ENCODE measurements around the gene IGSF3.
"Not testable (repeated sequence)": the region's sequence is repeated elsewhere in the genome, so short reads cannot be mapped to it uniquely, and the experiment has no call there.

IGSF3 gene

DNA sequence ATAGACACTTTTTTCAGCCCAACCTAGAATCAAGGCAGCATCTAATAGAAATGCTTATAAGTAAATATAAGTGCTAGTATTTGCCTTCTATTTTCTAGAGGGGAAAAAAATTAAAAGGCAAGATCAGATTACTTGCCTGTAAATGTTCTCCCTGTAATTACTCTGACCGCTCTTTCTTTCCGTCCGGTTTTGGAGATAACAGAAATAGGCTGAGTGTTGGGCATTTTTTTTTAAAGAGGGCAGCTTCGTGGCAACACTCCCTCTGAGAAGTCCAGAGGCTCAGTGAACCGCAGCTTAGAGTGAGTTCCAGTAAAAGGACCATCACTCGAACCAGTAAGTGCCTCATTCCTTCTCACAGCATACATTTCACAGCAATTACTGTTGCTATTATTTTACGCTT is 40.6 kb downstream of the IGSF3 start:
- DNase-seq, result not testable (repeated sequence)

DNA sequence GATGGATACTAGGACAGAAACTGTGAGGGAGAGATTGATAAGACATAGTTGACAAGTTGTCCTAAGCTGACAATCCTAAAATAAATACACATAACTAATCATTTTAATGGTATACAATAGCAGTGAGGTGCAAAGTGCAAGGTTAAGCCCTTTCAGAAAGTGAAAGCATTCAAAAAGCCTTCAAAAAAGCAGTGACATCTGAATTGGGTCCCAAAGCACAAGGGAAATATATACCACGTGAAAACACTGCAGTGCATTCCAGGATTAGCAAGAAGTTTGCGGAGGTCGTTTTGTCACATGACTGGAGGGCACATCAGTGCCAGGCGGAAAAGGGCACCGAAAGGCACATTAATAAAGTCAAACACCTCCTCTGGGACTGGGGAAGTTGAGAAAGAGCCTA is 42.4 kb downstream of the IGSF3 start:
- DNase-seq, result not testable (repeated sequence)

DNA sequence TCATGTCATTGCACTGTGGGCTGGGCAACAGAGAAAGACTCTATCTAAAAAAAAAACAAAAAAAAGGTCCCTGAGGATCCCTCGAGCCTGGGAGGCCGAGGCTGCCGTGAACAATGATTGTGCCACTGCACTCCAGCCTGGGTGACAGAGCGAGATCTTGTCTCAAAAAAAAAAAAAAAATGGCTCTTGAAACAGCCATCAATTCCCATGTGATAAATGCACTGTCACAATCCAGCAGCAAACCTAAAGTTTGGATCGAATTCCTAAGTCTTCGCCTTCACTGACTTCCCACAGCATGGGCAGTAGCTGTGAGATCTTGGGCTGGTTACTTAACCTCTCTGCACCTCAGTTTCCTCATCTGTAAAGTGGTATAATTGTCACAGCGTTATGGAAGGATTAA is 43.5 kb downstream of the IGSF3 start:
- no peak for DNase-seq

DNA sequence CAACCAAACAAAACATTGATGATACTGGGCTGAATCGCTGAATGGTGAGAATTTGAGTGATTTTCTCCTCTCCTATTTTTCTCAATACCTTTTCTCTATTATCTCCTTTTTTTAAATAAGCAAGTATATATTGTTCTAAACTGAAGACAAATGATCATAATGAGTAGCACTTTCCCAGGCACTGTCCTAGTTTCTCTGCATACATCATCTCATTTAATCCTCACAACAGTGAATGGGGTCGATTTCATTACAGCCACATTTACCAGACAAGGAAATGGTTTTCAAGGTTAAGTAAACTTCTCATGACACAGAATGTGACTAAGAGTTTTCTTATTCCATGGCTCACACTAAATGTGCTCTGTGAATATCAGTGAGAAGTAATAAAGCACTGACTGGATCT is 45.0 kb downstream of the IGSF3 start:
- DNase-seq, result not testable (repeated sequence)

DNA sequence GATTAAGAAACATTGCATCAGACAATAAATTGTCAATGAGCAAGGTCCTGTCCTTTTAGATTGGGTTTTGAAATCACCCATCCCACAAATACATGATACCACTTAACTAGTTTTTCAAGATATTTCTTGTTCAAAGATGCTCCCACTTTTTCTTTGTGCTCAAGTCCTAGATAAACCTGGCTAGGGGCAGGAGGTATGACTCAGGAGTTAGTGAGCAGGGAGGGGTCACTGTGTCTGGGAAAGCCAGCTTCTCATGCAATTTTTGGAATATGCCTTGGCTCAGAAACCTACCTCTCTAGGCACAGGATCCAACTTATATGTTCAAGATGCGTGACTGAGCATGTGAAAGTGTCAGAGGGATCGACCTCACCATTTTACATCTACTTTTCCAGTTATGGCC is 45.8 kb downstream of the IGSF3 start:
- not testable (repeated sequence) for DNase-seq

DNA sequence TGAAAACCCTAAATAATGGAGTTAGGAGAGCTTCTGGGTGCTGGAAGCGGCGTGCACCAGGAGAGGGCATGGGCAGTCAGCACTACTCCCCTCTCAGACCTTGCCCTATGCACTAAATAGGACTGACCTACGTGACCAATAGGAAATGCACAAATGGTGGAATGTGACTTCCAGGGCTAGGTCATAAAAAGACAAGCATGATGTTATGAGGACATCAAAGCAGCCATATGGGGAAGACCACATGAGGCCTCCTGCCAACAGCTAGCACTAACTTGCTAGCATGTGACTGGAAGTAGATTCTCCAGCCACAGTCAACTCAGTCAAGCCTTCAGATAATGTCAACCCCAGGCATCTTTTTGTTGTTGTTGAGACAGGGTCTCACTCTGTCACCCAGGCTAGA is 47.1 kb downstream of the IGSF3 start:
- not testable (repeated sequence) for DNase-seq

DNA sequence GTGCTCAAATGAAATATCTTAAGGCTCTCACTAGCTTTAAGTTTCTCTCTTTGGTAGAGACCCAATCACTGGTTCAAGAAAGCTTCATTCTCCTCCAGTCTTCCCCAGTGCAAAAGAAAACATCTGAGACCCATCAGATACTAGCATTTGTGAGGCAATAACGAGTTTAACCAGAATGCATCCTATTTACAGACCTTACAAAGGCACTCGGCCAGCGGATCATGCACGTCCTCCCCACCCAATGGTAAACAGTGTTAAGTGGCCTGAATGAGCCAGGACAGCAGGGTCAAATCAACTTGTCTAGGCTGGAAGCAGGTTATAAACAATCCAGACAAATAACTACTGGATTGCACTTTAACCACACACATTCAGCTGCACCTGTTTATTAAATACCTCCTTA is 48.4 kb downstream of the IGSF3 start:
- DNase-seq, result not testable (repeated sequence)

DNA sequence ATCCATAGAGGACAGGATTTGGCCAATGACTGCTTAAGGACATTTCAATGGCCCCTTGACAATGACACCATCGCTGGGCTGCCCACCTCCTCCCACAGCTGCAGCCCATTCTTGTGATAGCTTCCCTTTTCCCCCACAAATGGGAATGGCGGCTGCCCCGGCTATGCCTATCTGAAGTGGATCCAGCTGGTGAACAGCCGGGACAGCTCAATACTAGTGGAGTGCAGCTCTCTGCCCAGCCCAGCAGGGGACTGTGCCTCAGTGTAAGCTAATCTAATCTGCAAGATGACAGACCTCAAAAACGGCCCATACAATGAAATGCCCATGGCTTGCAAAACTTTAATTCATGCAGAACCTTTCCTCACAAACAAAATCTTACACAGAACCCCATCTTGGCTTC is 49.7 kb downstream of the IGSF3 start:
- not testable (repeated sequence) for DNase-seq

DNA sequence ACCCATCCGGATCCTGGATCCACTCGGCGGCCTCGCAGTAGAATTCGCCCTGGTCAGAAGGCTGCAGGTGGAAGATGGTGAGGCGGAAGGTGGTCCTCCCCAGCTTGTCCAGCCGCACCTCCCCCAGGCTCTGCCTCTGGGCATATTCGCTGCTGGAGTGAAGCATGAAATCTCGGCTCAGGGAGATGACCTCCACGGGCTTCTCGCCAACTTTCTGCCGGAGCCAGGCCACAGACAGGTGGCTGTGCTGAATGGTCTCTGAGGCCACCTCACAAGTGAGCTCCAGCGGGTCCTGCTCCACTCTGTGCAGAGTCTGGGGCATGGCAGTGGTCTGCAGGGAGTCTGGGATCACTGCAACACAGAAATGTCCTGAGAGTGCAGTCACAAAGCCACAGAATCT is 53.7 kb downstream of the IGSF3 start:
- not testable (repeated sequence) for DNase-seq

DNA sequence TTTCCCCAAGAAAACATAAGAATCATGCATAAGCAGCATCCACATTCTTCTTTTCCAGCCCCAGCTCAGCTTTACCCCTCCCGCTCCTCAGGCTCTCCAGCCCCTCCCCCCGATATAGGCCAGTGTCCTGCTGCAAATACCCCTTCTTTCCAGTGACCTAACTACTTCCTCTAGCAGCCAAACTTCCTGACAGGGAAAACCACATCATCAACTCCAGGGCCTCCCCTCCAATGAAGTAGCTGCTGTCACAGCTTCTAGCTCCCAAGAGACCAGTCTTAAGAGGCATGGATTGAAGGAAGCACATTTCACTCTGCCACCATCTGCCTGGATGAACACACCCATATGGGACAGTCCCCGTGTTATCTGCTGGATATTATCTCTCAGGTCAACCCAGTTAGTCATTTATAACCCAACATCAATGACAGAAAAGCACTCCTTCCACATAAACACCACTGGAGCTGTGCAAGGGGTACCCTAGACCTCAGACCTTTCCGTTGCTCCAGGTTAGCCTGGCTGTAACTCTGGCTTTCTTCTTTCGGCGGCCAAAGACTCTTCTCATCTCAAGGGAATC is 57.6 kb downstream of the IGSF3 start:
- not testable (repeated sequence) for DNase-seq

DNA sequence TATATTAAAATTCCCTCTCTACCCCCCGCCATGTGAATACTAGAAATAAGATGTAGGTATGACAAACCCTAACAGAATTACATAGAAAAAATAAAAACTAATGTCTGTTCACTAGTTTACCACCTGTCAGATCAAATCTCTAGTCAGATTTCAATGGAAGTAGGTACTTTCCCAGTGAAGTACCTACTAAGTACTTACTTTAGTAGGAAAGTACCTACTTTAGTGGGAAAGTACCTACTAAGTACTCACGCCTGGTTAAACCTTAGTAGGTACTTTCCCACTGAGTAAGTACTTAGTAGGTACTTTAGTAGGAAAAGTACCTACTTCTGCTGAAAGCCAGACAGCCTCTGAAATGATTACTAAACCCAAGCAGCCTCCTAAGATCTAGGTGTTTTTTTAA is 58.7 kb downstream of the IGSF3 start:
- DNase-seq, result not testable (repeated sequence)

DNA sequence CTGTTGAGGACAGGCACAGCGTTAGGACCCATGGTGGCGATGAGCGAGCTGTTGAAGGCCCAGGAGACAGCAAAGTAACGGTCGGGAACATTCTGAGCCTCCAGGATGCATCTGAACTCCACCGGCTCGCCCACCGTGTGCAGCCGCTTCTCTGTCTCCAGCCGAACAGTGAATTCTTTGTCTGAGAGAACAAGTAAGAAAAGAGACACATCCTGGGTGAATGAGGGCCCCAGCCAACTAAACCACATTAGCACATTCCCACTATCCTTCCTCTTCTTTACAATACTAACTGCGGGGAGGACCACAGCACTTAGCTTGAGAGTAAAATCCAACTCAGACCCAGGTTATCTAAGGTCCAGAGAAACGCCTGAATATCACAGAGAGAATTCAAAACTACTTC is 59.4 kb downstream of the IGSF3 start:
- not testable (repeated sequence) for DNase-seq

DNA sequence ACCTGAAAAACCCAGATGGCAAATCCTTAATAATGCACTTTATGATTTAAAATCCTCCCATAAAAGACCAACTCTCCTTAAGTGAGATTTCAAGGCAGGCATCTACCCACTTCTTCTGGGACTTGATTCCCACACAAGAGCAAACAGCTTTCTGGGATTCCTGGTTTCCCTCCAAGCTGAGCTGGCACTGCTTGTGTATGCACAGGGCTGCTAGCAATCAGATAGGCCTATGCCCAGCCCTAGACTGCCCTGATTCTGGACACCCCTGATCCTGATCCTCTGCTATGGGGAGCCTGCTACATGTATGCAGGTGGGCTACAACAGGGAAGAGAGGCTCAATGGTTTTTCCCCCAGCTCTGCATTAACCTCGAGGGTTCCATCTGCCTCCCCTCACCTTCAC is 60.1 kb downstream of the IGSF3 start:
- DNase-seq, result not testable (repeated sequence)

DNA sequence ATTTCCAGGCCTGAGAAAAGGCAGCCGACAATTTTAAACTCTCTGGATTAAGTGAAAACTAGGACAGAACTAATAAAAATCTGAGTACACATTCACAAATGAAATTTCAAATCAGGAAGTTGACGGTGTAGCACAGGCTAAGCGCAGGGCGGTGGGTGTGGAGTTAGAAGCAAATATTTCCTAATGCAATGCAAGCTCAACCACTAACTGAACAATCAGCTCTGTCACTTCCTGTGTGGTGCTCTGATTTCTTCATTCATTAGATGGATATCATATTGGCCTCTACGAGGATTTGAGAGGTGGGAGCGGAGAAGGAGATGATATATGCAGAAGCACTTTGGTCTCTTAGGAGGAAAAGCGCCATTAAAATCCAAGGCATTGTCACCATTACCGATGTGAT is 61.5 kb downstream of the IGSF3 start:
- not testable (repeated sequence) for DNase-seq

DNA sequence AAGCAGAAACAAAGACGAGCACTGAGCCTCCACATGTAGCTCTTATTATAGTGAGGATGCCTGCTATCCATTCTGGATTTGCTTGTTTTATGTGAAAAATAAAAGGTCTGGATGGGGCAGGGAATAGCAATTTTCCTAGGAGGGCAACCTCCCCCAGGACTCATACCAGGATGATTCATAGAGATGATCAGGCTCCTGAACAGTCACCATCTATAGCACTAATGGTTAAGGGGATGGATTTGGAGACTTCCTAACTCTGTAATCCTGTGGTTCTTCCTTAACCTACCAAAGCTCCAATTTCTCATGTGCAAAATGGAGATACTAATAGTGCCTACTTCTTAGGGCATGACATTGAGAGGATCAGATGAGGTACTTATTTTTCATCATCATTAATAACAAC is 62.2 kb downstream of the IGSF3 start:
- no peak for DNase-seq

DNA sequence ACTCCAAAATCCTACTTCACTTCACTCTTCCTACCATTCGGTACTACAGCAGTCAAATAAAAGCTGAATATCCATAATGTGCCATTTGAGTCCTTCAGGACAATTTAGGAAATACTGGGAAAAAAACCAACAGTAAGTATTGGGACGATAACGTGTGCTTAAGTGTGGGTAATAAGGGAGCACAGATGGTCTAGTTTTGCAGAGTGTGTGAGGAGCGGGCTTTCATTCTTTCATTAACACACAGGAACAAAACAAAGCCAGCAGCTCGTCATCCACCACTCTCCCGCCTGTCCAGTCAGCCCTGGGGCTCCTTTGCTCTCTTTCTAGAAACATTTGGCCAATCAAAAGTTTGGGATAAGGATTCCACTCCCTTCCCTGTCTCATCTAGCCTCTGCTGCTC is 63.1 kb downstream of the IGSF3 start:
- DNase-seq, result not testable (repeated sequence)

DNA sequence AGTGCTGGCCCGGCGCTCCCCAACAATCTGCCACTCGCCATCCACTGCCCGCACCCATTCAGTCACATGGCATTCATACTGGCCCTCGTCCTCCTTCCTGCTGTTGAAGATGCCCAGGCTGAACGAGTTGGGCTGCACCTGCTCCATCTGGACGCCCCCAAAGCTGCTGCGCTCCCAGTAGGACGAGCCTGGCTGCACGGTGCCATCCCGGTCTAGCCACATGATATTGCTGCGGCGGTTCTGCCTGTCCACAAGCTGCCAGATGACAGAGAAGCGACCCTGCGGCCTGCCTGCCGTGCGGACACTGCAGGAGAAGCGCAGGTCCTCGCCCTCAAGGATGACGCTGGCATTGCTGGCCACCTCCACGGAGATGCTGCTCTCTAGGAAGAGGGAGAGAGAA is 63.9 kb downstream of the IGSF3 start:
- DNase-seq, result not testable (repeated sequence)

DNA sequence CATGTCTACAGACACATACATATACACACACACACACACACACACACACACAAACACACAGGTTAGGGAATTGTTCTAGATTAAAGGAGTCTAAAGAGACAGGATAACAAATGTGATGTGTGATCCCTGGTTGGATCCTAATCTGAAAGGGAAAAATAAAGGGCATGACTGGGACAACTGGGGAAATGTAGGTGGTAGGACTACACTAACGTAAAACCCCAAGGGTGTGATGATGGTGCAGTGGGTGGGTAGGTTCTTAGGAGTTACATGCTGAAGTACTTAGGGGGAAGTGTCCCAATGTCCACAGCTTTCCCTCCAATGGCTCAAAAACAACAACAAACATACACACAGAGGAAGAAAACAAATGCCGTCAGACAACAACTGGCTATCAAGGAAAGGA is 68.2 kb downstream of the IGSF3 start:
- not testable (repeated sequence) for DNase-seq

DNA sequence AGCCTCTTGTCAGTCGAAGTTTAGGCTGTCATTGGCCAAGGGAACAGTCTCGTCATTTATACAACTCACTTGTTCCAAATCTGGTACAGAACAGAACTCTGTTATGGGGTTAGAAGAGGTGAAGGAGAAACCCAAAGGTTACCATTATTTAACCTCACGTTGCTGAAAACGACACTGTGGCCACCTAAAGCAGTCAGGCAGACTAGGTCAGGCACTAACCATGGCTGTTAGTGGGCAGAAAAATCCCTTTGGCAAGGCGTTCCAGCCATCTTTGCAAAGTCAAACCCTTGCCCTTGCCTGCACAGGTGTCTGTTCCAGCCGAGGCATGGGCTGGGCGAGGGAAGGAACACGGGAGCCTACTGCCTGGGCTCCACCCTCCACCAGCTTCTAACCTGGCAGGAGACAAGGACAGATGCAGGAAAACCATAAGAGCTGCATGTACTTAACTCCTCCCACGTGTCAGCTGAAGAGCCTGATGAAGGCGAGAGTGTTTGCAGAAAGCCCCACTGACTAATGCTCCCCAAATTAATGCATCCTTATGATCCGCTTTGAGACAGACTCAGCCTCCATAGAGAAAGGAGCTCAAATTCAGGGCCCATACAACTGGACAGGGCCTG is 69.0 kb downstream of the IGSF3 start:
- DNase-seq, result not testable (repeated sequence)

DNA sequence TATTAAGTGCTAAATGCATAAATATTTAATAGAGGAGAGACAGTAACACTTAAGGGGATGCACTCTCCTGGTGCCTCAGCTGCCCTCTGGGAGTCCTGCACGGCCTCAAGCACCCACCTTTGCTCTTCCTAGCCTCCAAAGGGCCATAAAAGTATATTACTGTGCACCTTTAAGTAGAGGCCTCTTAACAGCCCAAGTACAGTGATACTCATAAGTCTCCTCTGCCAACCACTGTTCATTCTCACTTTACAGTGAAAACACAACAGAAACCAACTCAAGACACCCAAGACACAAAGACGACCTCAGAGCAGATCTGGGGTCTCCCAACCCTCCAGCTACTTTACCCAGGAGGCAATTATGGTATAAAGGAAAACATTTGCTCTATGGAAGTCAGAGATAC is 70.1 kb downstream of the IGSF3 start:
- not testable (repeated sequence) for DNase-seq

DNA sequence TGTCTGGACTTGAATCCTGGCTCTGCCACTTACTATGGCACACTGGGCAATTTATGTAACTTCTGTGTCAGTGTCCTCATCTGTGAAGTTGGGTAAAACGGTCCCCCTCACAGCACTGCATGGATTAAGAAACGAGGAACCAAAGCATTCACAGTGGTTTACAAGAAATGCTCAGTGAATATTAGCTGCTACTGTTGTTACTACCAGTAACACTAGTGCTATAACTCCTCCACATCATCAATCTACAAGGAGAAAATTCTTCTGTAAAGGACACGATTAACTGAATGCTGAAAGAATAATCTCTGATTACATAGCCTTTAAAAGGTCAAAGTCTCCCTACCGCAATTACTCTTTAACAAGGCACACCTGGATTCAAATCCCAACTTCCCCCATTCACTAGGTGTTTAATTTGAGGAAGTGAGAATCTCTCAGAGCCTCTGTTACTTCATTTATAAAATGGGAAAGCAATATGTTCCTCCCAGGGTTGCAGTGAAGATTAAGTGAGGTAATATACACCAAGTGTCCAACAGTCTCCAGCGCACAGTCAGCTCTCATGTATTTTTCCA is 70.7 kb downstream of the IGSF3 start:
- not testable (repeated sequence) for DNase-seq

DNA sequence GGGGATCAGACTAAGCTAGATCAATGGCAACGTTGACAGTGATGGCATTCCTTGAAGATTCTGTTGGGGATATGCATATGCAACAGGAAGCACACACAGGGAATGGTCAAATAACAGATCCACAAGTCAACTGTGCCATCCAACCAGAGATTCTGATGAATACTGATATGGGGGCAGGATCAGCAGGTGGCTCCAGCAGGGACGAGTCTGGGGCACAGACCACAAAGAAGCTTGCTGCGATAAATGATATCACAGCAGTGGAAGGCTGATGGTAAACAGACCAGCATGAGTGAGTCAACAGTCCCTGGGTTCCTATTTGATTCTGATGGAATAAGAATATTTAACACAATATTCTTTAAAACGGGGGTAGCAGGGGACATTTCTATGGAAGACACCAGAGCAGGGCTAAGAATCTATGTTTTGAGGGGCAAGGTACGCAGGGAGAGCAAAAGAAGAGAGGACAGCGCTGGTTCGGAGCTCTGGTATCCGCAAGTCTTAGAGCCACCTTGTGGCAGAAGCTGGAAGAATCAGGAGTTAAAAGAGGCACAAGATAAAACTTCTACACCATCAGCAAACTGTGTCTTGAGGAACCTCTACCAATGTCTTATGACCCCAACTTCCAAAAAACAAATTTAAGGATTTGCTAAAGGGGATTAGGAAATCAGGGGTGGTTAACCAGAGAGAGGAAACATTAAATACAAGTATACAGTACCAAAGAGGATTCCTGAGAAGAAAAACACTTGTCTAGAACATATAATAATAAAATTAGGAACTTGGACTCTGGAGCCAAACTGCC is 71.4 kb downstream of the IGSF3 start:
- DNase-seq, result peak; percentile 40

DNA sequence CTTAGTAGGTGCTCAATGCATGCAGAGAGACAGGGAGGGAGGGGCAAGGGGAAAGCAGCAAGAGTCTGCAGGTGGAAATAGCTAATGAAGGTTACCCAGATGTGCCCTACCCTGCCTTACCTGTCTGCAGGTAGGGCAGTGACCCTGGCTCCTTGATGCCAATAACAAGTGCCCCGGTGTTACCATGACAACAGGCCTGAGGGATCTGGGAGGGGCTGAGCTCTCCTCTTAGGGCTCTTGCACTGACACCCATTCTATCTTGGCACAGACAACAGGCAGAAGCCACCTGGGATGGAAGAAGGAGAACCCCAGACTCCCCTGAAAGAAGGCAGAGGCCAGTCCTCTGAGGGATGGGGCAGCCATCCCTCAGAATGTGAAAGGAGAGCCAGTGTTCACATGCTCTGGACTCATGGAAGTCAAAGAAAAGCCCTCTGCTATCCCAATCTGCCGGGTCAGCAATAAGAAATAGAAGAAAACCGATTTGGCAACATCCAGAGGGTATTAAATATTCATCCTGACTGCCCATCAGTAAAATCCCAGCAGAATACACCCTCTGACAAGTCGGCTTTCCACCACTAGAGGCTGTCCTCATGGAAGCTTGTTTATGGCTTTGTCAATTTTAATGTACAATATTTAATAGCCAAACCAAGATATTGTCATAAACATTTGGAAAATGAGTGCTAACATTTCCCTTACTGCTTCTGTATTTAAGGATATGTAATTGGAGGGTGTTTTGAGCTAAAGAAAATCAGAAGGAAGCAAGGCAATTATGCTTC is 72.3 kb downstream of the IGSF3 start:
- not testable (repeated sequence) for DNase-seq

Measured in CD4-positive, alpha-beta T cell treated with Interleukin-17A for 4 hours (primary cell).